Suprapubic skin (tissue), 4 donors: ENCODE results near the gene RPA1. TPM values are rescaled to one million over a fixed set of nuclear protein-coding genes. Genes with fewer than 3 reads are reported as not detected.

Experiments used
- DNase-seq, 2 donors: peaks; one replicate each; pipeline ENCODE4 v3.0.0-alpha.2; 2019; ENCODE audit warnings: low spot score in 2 of 2
- H3K27ac ChIP-seq: fragments of 200-600 bp; sonication (generic); one replicate; pipeline ENCODE4 v1.5.1; 2019
- H3K27me3 ChIP-seq: fragments of 200-600 bp; sonication (generic); one replicate; pipeline ENCODE4 v1.5.1; 2019
- H3K36me3 ChIP-seq: fragments of 200-600 bp; sonication (generic); one replicate; pipeline ENCODE4 v1.5.1; 2019
- H3K4me1 ChIP-seq: fragments of 200-600 bp; sonication (generic); one replicate; pipeline ENCODE4 v1.5.1; 2019
- H3K4me3 ChIP-seq: fragments of 200-600 bp; sonication (generic); one replicate; pipeline ENCODE4 v1.5.1; 2019; ENCODE audit warnings: mild to moderate bottlenecking
- H3K9me3 ChIP-seq: fragments of 200-600 bp; sonication (generic); one replicate; pipeline ENCODE4 v1.5.1; 2019
- CTCF ChIP-seq, 2 donors: fragments of 200-600 bp in 1 of 2; fragments of 450-650 bp in 1 of 2; sonication (generic) in 1 of 2; IDR thresholded peaks; one replicate each; pipeline ENCODE4 v1.5.1; 2016 to 2019; ENCODE audit warnings: antibody characterized with exemption in 2 of 2, mild to moderate bottlenecking in 1 of 2, moderate library complexity in 1 of 2
- EP300 ChIP-seq: sonication (generic); formaldehyde crosslinking; IDR thresholded peaks from one replicate; pipeline ENCODE4 v1.6.1; 2017; ENCODE audit warnings: antibody characterized with exemption
- POLR2A ChIP-seq, 2 donors: fragments of 450-650 bp; IDR thresholded peaks; one replicate each; pipeline ENCODE4 v1.6.1; 2017; ENCODE audit warnings: antibody characterized with exemption in 2 of 2, mild to moderate bottlenecking in 2 of 2, moderate library complexity in 2 of 2
- POLR2AphosphoS5 ChIP-seq, 3 donors: sonication (generic); formaldehyde crosslinking; IDR thresholded peaks; one replicate each; pipeline ENCODE4 v1.6.1; 2017; ENCODE audit warnings: antibody characterized with exemption in 3 of 3
- WGBS: methylation state at CpG from one replicate; pipeline ENCODE4 v1.1.5; 2018; 5-methylcytosine and 5-hydroxymethylcytosine counted together
- total RNA-seq, 4 donors: library from RNA; depleted of rRNA; stranded (reverse); fragments of >200 nt; gene quantifications; one replicate each; pipeline ENCODE4 v1.1.0, GENCODE V29; 2016

Gene RPA1
- total RNA-seq, 4 donors from 2014 or later, result 27.6 to 58.2 (median 36.7) TPM

GRCh38 chr17:1942666-1943435, 113.0 kb downstream of the RPA1 start:
- Histone ChIP-seq H3K27me3 (no peaks in the 10 kb centered on the region), H3K27ac (no peak overlapping the region), H3K9me3 (no peaks in the 10 kb centered on the region), H3K36me3 (no peaks in the 10 kb centered on the region), H3K4me1 (peaks cover 5% of the 10 kb centered on the region), H3K4me3 (no peak overlapping the region)
- TF ChIP-seq EP300, result no peak
- TF ChIP-seq POLR2AphosphoS5 (IDR thresholded peaks at IDR 0.05), result no peak
- 95% methylated on average over 10 of the region's 21 CpGs for WGBS
- DNase-seq, result no peak

DNA sequence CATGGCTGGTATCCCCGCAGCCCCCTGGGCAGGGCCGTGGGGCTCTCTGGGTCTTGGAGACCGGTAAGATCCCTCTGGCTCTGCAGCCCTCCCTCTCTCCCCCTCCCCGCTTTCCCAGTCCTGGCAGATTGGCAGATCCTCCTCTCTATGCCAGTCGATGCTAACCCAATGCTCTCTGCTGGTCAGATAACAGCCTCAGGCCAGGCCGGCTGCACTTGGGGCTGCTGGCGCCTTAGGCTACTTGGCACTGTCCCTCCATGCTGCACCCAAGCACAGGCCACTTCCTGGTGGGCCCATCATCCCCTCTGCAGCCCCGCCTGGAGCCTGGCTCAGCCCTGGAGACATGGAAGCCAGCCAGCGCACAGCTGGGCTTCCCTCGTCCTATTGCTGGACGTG, 113.6 kb downstream of the RPA1 start:
- DNase-seq, result no peak
- no peaks in the 10 kb centered on the region for H3K9me3 ChIP-seq
- H3K27me3 ChIP-seq, result no peaks in the 10 kb centered on the region
- H3K36me3 ChIP-seq, result no peaks in the 10 kb centered on the region
- 77% methylated on average over 5 of the region's 11 CpGs for WGBS
- H3K27ac ChIP-seq, result no peak overlapping the region
- no peak overlapping the region for H3K4me3 ChIP-seq
- TF ChIP-seq EP300 (no peak), POLR2AphosphoS5 (IDR thresholded peaks at IDR 0.05) (no peak), CTCF (IDR thresholded peaks at IDR 0.05) (no peak), POLR2A (IDR thresholded peaks at IDR 0.05) (no peak)
- peaks cover 5% of the 10 kb centered on the region for H3K4me1 ChIP-seq

DNA sequence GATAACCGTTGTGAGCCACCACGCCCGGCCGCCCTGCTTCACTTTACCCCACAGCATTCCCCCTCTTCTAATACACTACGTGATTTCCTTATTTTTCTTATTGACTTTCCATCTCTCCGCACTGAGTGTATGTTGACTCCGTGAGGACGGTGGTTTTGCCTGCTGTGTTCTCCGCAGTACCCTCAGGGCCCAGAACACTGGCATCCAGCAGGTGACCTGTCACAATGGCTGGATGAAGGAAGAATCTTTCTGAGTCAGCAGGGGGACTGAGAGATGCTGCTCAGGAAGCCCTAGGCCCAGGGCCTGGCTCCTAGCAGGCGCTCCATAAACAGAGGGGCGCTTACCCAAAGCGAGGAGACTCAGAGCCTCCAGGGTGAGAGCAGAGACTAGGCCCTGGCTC, 115.8 kb downstream of the RPA1 start:
- no peak for TF ChIP-seq POLR2AphosphoS5 (IDR thresholded peaks at IDR 0.05)
- TF ChIP-seq CTCF (IDR thresholded peaks at IDR 0.05), result no peak
- no peak for TF ChIP-seq POLR2A (IDR thresholded peaks at IDR 0.05)
- DNase-seq, result no peak
- WGBS, result 86% methylated on average over 9 of the region's 12 CpGs

GRCh38 chr17:1946021-1946932, 116.5 kb downstream of the RPA1 start:
- no peak for DNase-seq
- Histone ChIP-seq H3K36me3 (no peaks in the 10 kb centered on the region), H3K4me1 (peaks cover 3% of the 10 kb centered on the region), H3K4me3 (no peak overlapping the region), H3K27me3 (no peaks in the 10 kb centered on the region), H3K9me3 (no peaks in the 10 kb centered on the region), H3K27ac (no peak overlapping the region)
- no peak for TF ChIP-seq CTCF (IDR thresholded peaks at IDR 0.05)
- no peak for TF ChIP-seq EP300
- TF ChIP-seq POLR2A (IDR thresholded peaks at IDR 0.05), result no peak
- TF ChIP-seq POLR2AphosphoS5 (IDR thresholded peaks at IDR 0.05), result no peak
- WGBS, result 90% methylated on average over 17 of the region's 20 CpGs

More for the DNA sequence above, 115.8 kb downstream of the RPA1 start:
- H3K9me3 ChIP-seq, result no peaks in the 10 kb centered on the region
- no peaks in the 10 kb centered on the region for H3K36me3 ChIP-seq
- no peaks in the 10 kb centered on the region for H3K27me3 ChIP-seq
- peaks cover 5% of the 10 kb centered on the region for H3K4me1 ChIP-seq
- H3K27ac ChIP-seq, result no peak overlapping the region
- no peak overlapping the region for H3K4me3 ChIP-seq

- Histone ChIP-seq H3K36me3 (no peaks in the 10 kb centered on the region), H3K27me3 (no peaks in the 10 kb centered on the region), H3K27ac (no peak overlapping the region), H3K4me1 (no peaks in the 10 kb centered on the region), H3K4me3 (no peak overlapping the region), H3K9me3 (no peaks in the 10 kb centered on the region)
- DNase-seq, result no peak
- WGBS, result 90% methylated on average over 14 of the region's 22 CpGs
- no peak for TF ChIP-seq POLR2A (IDR thresholded peaks at IDR 0.05)
- TF ChIP-seq CTCF (IDR thresholded peaks at IDR 0.05), result no peak
- TF ChIP-seq EP300, result no peak
- TF ChIP-seq POLR2AphosphoS5 (IDR thresholded peaks at IDR 0.05), result no peak
Measured at GRCh38 chr17:1947229-1947742, 117.5 kb downstream of the RPA1 start.
